Measurements from ENCODE around the gene WASF2. TPM values are rescaled to one million over a fixed set of nuclear protein-coding genes. Genes with fewer than 3 reads are reported as not detected.

WASF2 gene
- total RNA-seq, 2 experiments from 2014 or later: 109 to 110 TPM

DNA sequence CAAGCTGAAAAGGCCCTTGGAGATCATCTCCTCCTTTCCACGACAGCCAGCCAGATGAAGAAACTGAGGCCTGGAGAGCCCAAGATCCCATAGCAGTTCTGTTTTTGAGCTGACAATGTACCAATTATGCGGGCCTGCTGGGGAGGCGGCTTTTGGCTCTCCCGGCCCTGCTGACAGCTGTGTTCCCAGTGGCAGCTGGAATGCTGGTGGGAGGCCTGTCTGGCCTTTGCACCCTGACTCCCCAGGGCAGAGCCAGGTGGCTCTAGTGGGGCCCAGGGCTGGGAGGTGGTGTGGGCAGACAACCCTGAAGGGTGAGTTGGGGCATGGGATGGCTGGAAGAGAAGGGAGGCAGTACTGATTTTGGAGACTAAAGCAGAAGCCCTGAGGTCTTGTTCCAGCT lies 30.7 kb upstream of the WASF2 start:
- intact Hi-C loops (cut with micrococcal nuclease): loop anchor here (5.0 kb wide), 2 partner anchors 38 to 118 kb away; no protein-coding TSS in a partner anchor
- Mint-ChIP-seq H3K36me3 (no peaks in the 10 kb centered on the region), H3K27me3 (no peaks in the 10 kb centered on the region), H3K9me3 (no peaks in the 10 kb centered on the region), H3K4me3 (no peak overlapping the region), H3K27ac (no peak overlapping the region), H3K4me1 (ENCODE audit: low read depth) (peaks cover 51% of the 10 kb centered on the region)
- ChIA-PET CTCF (interaction anchor here (1.0 to 1.9 kb wide), 3 partner anchors 36 to 104 kb away, joined by 4 to 5 read pairs (median 4); partner anchors contain the start of gene AHDC1), POLR2A (interaction anchor here (1.5 to 3.5 kb wide), 2 partner anchors 31 to 143 kb away, joined by 4 to 21 read pairs; partner anchors contain the start of gene WASF2)
- no peak for DNase-seq

- Mint-ChIP-seq H3K27ac (no peak overlapping the region), H3K9me3 (no peaks in the 10 kb centered on the region), H3K27me3 (no peaks in the 10 kb centered on the region), H3K4me3 (no peak overlapping the region), H3K36me3 (no peaks in the 10 kb centered on the region), H3K4me1 (ENCODE audit: low read depth) (peaks cover 43% of the 10 kb centered on the region)
- DNase-seq: no peak
- POLR2A ChIA-PET: no interaction called here
- CTCF ChIA-PET: interaction anchor here (1.0 to 1.9 kb wide), 3 partner anchors 84 to 124 kb away, joined by 3 to 5 read pairs (median 4); partner anchors contain the start of gene AHDC1
- intact Hi-C loops (cut with micrococcal nuclease): loop anchor here (5.0 kb wide), 2 partner anchors 37 to 117 kb away; no protein-coding TSS in a partner anchor
Measured at GRCh38 chr1:27519331-27520258, 29.6 kb upstream of the WASF2 start.

GRCh38 chr1:27518808-27519207 lies 28.8 kb upstream of the WASF2 start:
- H3K9me3 Mint-ChIP-seq: no peaks in the 10 kb centered on the region
- no peaks in the 10 kb centered on the region for H3K27me3 Mint-ChIP-seq
- no peaks in the 10 kb centered on the region for H3K36me3 Mint-ChIP-seq
- H3K4me1 Mint-ChIP-seq (ENCODE audit: low read depth): peaks cover 36% of the 10 kb centered on the region
- ChIA-PET CTCF (interaction anchor here (1.0 kb wide), 1 partner anchor 125 kb away, joined by 3 read pairs; no protein-coding TSS in a partner anchor), POLR2A (no interaction called here)
- no peak overlapping the region for H3K4me3 Mint-ChIP-seq
- intact Hi-C loops (cut with micrococcal nuclease): no loop called here
- H3K27ac Mint-ChIP-seq: no peak overlapping the region
- DNase-seq: no peak

GRCh38 chr1:27517907-27518718 lies 28.1 kb upstream of the WASF2 start:
- ChIA-PET POLR2A (no interaction called here), CTCF (interaction anchor here (1.8 kb wide), 1 partner anchor 102 kb away, joined by 4 read pairs; no protein-coding TSS in a partner anchor)
- Mint-ChIP-seq H3K4me1 (ENCODE audit: low read depth) (peaks cover 30% of the 10 kb centered on the region), H3K36me3 (no peaks in the 10 kb centered on the region), H3K9me3 (no peaks in the 10 kb centered on the region), H3K4me3 (no peak overlapping the region), H3K27me3 (no peaks in the 10 kb centered on the region), H3K27ac (no peak overlapping the region)
- no peak for DNase-seq
- intact Hi-C loops (cut with micrococcal nuclease): no loop called here

- Mint-ChIP-seq H3K9me3 (no peaks in the 10 kb centered on the region), H3K4me1 (ENCODE audit: low read depth) (peaks cover 25% of the 10 kb centered on the region), H3K27ac (no peak overlapping the region), H3K36me3 (no peaks in the 10 kb centered on the region), H3K4me3 (no peak overlapping the region), H3K27me3 (no peaks in the 10 kb centered on the region)
- POLR2A ChIA-PET: no interaction called here
- DNase-seq: no peak
- CTCF ChIA-PET: interaction anchor here (1.8 to 2.1 kb wide), 2 partner anchors 39 to 101 kb away, joined by 4 to 10 read pairs; no protein-coding TSS in a partner anchor
- intact Hi-C loops (cut with micrococcal nuclease): no loop called here
Measured at GRCh38 chr1:27517301-27517700, 27.3 kb upstream of the WASF2 start.

DNA sequence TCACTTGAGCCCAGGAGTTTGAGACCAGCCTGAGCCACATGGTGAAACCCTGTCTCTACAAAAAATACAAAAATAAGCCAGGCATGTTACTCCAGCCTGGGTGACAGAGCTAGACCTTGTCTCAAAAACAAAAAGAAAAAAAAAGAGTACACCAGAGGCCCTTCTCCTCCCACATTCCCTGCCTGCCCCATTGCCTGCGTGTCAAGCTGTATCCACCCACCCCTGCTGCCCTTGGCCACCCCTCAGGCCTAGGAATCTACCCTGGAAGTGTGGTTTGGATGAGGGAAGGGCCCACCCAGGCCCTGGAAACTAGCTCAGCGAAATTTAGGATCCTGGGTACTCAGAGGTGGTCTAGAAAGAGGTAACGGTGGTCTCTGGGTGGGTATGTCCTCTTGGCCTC lies 25.7 kb upstream of the WASF2 start:
- ChIA-PET POLR2A (no interaction called here), CTCF (interaction anchor here (0.5 to 2.1 kb wide), 2 partner anchors 41 to 56 kb away, joined by 3 to 10 read pairs; no protein-coding TSS in a partner anchor)
- intact Hi-C loops (cut with micrococcal nuclease): no loop called here
- Mint-ChIP-seq H3K27ac (no peak overlapping the region), H3K4me1 (ENCODE audit: low read depth) (peaks cover 11% of the 10 kb centered on the region), H3K27me3 (no peaks in the 10 kb centered on the region), H3K9me3 (no peaks in the 10 kb centered on the region), H3K36me3 (no peaks in the 10 kb centered on the region), H3K4me3 (no peak overlapping the region)
- DNase-seq: no peak

DNA sequence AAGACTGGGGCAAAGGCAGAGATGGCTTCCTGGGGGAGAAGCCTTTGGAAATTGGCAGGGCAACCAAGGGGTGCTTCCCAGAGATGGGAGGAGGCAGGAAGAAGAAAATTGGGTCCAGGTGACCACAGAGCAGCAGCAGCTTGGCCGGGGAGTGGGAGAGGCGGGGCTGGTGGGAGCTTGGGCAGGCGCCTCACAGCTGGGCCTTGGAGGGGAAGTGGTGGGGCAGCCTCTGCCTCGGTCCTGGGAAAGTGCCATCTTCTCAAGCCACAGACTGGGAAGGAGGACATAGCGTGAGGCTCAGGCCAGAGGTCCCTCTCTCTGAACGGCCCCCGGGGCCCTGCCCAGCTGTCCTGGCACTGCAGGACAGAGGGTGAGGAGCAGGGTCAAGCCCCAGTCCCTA lies 24.0 kb upstream of the WASF2 start:
- intact Hi-C loops (cut with micrococcal nuclease): no loop called here
- H3K4me3 Mint-ChIP-seq: no peak overlapping the region
- no peak for DNase-seq
- ChIA-PET CTCF (no interaction called here), POLR2A (no interaction called here)
- no peaks in the 10 kb centered on the region for H3K9me3 Mint-ChIP-seq
- H3K36me3 Mint-ChIP-seq: no peaks in the 10 kb centered on the region
- H3K27me3 Mint-ChIP-seq: no peaks in the 10 kb centered on the region
- H3K27ac Mint-ChIP-seq: no peak overlapping the region
- H3K4me1 Mint-ChIP-seq (ENCODE audit: low read depth): peaks cover 4% of the 10 kb centered on the region

DNA sequence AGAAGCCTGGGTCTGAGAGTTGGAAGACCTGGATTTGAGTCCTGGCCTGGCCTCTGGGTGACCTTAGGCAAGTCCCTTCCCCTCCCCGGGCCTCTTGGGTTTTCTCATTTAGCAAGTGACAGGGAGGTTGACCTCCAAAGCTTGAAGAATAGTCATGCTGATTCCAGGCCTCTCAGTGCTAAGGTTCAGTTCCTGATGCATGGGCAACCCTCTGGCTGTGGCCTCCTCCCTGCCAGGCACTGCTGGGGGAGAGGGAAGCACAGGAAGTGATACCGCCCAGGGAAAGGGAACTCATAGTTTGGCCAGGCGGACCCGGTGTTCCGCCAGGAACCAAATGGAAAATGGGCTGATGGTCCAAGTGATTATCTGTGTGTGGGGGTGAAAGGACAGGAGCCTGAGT lies 23.6 kb upstream of the WASF2 start:
- no peak for DNase-seq
- no peak overlapping the region for H3K4me3 Mint-ChIP-seq
- ChIA-PET POLR2A (no interaction called here), CTCF (no interaction called here)
- H3K4me1 Mint-ChIP-seq (ENCODE audit: low read depth): peaks cover 4% of the 10 kb centered on the region
- no peaks in the 10 kb centered on the region for H3K9me3 Mint-ChIP-seq
- H3K27me3 Mint-ChIP-seq: no peaks in the 10 kb centered on the region
- H3K36me3 Mint-ChIP-seq: no peaks in the 10 kb centered on the region
- H3K27ac Mint-ChIP-seq: no peak overlapping the region
- intact Hi-C loops (cut with micrococcal nuclease): no loop called here

DNA sequence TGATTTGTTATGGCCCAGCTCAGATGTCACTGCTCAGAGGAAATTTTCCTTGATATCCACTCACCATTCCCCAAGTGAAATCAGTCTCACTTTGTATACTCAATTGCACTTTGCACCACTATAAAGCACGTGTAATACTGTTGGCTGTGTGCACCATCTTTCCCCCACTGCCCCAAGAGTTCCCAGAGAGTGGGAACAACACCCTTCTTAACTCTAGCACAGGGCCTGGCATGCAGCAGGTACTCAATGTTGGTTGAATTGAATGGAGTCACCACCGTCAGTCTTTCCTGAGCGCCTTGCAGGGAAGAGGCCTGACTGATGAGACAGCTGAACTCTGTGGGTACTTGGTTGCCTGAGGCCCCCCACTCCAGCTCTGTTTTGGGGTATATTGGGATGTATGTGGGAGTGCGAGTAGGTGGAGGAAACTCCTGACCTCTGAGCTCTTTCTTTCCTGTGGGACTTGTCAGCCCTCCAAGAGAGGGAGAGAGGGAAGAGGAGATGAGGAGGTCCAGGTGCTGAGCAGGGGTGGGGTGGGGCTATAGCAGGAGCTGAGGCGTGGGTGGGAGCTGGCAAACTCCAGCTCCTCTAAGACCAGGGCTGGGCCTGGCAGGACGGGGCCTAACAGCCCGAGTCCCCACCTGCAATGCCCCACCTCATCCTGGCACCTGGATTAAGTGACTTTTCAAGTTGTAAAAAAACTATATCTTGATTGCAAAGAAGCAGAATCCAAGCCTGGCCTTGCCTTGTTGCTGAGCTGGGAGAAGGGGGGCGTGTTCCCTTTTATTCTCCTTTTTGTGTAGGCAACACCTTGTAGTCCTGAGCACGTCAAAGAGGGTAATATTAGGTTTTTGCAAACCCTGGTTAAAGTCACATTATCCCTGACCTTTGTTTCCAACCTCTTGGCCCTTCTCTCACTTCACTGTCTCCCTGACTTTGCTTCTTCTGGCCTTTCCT lies 19.4 kb upstream of the WASF2 start:
- CTCF ChIA-PET: interaction anchor here (0.8 to 1.4 kb wide), 2 partner anchors 12 to 17 kb away, joined by 3 read pairs; no protein-coding TSS in a partner anchor
- H3K9me3 Mint-ChIP-seq: no peaks in the 10 kb centered on the region
- no peaks in the 10 kb centered on the region for H3K36me3 Mint-ChIP-seq
- intact Hi-C loops (cut with micrococcal nuclease): no loop called here
- no peaks in the 10 kb centered on the region for H3K27me3 Mint-ChIP-seq
- DNase-seq: no peak
- no peak overlapping the region for H3K4me3 Mint-ChIP-seq
- POLR2A ChIA-PET: interaction anchor here (0.6 kb wide), 1 partner anchor 16 kb away, joined by 3 read pairs; no protein-coding TSS in a partner anchor
- H3K4me1 Mint-ChIP-seq (ENCODE audit: low read depth): no peaks in the 10 kb centered on the region
- H3K27ac Mint-ChIP-seq: no peak overlapping the region

DNA sequence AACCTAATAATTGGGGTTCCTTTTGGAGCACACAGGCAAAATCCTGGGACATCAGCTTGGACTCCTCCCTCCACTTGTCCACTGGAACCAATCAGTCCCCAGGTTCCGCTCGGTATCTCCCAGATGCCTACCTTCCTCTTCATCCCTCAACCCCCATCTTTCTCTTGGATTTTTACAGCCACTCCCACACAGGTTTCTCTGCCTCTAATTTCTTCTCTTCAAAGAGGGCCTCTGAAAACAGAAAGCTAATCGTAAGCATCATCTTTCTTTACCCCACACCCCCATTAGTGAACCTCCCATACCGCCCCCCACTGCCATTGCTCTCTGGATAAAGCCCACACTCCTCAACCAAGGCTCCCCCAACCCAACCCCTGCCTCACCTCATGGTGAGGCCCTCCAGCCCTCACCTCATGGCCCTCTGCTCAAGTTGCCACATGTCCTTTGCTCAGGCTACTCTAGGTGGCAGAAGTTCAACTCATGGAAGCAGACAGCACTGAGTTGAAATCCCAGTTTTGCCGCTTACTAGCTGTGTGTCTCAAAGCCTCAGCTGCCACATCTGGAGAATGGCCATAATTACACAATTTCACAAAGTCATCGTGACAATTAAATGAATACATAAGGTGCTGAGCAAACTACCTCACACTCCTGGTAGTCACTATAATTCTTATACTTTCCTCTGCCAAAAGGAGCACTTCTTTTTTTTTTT lies 18.1 kb upstream of the WASF2 start:
- DNase-seq: no peak
- ChIA-PET CTCF (interaction anchor here (0.6 to 0.7 kb wide), 3 partner anchors 15 to 224 kb away, joined by 3 read pairs; no protein-coding TSS in a partner anchor), POLR2A (interaction anchor here (0.6 kb wide), 1 partner anchor 15 kb away, joined by 3 read pairs; no protein-coding TSS in a partner anchor)
- Mint-ChIP-seq H3K9me3 (no peaks in the 10 kb centered on the region), H3K36me3 (no peaks in the 10 kb centered on the region), H3K27ac (no peak overlapping the region), H3K4me1 (ENCODE audit: low read depth) (no peaks in the 10 kb centered on the region), H3K27me3 (no peaks in the 10 kb centered on the region), H3K4me3 (no peak overlapping the region)
- intact Hi-C loops (cut with micrococcal nuclease): no loop called here

DNA sequence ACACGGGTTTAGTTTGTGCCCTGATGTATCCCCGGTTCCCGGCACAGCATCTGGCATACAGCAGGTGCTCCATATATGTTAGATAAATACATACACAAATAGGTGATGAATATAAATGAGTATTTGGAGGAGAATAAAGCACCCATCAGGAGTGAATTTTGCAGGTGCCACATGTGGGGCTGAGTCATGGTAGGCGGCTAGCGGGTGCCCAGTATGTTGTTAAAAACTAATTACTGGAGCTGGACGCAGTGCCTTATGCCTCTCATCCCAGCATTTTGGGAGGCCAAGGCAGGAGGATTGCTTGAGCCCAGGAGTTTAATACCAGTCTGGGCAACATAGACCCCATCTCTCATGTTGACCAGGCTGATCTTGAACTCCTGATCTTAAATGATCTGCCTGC lies 16.7 kb upstream of the WASF2 start:
- POLR2A ChIA-PET: no interaction called here
- DNase-seq: no peak
- H3K4me1 Mint-ChIP-seq (ENCODE audit: low read depth): no peaks in the 10 kb centered on the region
- intact Hi-C loops (cut with micrococcal nuclease): no loop called here
- no peak overlapping the region for H3K27ac Mint-ChIP-seq
- no peaks in the 10 kb centered on the region for H3K9me3 Mint-ChIP-seq
- no peaks in the 10 kb centered on the region for H3K36me3 Mint-ChIP-seq
- no peak overlapping the region for H3K4me3 Mint-ChIP-seq
- H3K27me3 Mint-ChIP-seq: no peaks in the 10 kb centered on the region
- CTCF ChIA-PET: no interaction called here

Data from activated CD4-positive, alpha-beta memory T cell treated with anti-CD3 and anti-CD28 coated beads for 36 hours (primary cell).